ENCODE data around the gene FOXE1.

Gene FOXE1

DNA sequence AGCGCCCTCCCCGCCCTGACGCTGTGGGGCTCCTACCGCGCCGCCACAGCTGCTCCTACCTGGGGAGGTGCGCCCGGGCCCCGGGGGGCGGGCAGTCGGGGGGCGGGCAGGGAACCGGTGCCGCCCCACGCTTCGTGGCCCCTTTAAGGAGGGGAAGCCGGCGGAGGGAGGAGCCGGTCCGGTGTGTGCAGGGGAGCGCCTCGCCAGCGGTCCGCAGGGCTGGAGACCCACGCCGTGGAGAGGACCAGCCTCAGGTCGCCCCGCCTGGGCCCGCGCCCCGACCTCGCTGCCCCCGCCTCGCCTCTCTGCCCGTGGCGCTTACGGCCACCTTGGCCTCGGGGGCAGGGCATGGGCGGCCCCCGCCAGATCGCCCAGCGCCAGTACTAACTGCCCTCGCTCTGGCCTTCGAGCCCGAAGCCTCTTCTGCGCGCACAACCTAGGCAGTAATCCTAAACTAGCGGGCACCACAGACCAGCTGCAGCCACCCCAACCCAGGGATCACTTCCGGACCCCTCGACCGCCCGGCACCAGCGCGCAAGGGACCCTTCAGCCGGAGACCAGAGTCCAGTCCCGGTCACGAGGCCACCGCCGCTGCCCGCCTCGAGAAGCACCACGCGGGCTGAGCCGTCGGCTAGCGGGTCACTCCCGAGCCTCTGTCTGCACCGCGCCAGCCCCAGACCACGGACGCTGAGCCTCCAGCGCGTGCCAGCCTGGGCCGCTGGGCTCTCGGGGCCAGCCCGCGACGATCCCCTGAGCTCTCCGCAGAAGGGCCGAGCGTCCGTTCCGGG lies at the start of gene FOXE1:
Gene FOXE1, plus strand, starts transcription at position 171 of the 788 bp plus-strand sequence. CDS start 689 bp downstream, outside the sequence.
- DNase-seq (ENCODE audit: extremely low spot score): no peak
- ChIA-PET CTCF (interaction anchor here (1.1 kb wide), 1 partner anchor 8 kb away, joined by 4 read pairs; no protein-coding TSS in a partner anchor), POLR2A (no interaction called here)
- TF ChIP-seq, protein P1, sequence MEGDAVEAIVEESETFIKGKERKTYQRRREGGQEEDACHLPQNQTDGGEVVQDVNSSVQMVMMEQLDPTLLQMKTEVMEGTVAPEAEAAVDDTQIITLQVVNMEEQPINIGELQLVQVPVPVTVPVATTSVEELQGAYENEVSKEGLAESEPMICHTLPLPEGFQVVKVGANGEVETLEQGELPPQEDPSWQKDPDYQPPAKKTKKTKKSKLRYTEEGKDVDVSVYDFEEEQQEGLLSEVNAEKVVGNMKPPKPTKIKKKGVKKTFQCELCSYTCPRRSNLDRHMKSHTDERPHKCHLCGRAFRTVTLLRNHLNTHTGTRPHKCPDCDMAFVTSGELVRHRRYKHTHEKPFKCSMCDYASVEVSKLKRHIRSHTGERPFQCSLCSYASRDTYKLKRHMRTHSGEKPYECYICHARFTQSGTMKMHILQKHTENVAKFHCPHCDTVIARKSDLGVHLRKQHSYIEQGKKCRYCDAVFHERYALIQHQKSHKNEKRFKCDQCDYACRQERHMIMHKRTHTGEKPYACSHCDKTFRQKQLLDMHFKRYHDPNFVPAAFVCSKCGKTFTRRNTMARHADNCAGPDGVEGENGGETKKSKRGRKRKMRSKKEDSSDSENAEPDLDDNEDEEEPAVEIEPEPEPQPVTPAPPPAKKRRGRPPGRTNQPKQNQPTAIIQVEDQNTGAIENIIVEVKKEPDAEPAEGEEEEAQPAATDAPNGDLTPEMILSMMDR (IDR thresholded peaks at IDR 0.05; ENCODE audit: control extremely low read depth, extremely low read depth, low read depth, missing control alignments): no peak

DNA sequence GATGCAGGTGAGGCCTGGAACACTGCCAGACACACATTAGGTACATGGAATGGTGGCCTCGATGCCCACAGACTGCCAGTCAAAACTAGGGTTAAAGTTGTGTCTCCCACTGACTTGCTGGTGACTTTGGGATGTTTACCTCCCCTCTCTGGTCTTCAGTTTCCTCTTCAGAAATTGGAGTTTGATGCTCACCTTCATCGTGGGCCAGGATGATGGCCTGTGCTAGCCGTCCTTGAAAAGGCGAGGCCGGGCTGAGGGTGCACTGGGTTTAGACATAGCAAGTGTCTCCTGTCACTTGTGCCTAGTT lies 49.0 kb upstream of the FOXE1 start:
- ChIA-PET CTCF (interaction anchor here (1.2 to 1.6 kb wide), 2 partner anchors 10 to 86 kb away, joined by 3 read pairs; no protein-coding TSS in a partner anchor), POLR2A (no interaction called here)
- TF ChIP-seq, protein P1 (IDR thresholded peaks at IDR 0.05; ENCODE audit: control extremely low read depth, extremely low read depth, low read depth, missing control alignments): no peak
- DNase-seq (ENCODE audit: extremely low spot score): no peak

DNA sequence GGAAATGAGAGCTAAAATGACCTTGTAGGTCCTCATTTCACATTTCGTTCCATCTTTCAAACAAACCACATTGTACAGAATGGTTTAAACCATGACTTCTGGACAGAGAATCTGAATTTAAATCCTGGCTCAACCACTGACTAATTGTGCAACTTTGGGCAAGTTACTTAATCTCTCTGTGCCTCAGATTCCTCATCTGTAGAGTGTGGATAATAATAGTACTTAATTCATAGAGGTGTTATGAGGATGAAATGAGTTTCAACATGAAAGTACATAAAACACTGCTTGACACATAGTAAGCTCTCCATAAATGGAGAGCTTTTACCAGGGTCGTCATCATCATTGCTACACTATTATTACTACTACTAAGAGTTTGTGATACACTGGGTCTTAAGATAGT lies 46.3 kb upstream of the FOXE1 start:
- DNase-seq (ENCODE audit: extremely low spot score): no peak
- ChIA-PET POLR2A (no interaction called here), CTCF (interaction anchor here (1.6 kb wide), 1 partner anchor 13 kb away, joined by 5 read pairs; no protein-coding TSS in a partner anchor)
- TF ChIP-seq, protein P1 (IDR thresholded peaks at IDR 0.05; ENCODE audit: control extremely low read depth, extremely low read depth, low read depth, missing control alignments): no peak

DNA sequence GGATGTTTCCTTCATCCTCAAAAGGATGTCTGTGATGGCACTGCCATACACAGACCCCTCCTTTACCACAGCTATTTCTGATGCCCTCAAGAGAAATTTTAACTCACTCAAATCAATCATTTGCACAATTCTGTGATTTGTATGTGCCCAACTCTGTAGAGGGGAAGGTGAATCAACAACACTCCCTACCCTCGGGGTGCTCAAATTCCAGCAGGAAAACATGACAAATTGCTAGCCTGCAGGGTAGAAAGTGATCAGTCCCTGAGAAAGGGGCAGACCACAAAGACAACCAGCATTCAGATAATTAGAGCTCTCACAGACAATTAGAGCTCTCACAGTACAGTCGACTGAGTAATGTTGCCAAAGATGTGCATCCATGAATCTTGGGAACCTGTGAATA lies 45.3 kb upstream of the FOXE1 start:
- POLR2A ChIA-PET: no interaction called here
- TF ChIP-seq, protein P1 (IDR thresholded peaks at IDR 0.05; ENCODE audit: control extremely low read depth, extremely low read depth, low read depth, missing control alignments): no peak
- no peak for DNase-seq (ENCODE audit: extremely low spot score)
- CTCF ChIA-PET: interaction anchor here (1.6 kb wide), 1 partner anchor 12 kb away, joined by 5 read pairs; no protein-coding TSS in a partner anchor

DNA sequence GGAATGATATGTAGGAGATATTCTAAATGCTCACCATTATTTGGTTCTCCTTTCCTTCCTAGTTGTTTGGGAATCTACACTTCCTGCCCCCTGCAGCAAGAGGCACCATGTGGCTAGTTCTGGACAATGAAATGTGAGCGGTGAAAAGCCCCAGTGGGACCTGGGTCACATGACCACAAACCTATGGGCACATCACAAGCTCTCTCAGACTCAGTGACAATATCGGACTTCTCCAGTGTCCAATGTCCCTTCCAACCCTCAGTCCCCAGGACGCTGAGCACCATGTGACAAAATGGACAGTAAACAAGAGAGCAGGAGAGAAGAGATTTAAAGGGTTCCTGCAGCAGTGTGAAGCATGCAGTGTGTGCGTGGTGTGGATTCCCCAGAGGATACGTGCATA lies 44.6 kb upstream of the FOXE1 start:
- POLR2A ChIA-PET: no interaction called here
- no peak for DNase-seq (ENCODE audit: extremely low spot score)

DNA sequence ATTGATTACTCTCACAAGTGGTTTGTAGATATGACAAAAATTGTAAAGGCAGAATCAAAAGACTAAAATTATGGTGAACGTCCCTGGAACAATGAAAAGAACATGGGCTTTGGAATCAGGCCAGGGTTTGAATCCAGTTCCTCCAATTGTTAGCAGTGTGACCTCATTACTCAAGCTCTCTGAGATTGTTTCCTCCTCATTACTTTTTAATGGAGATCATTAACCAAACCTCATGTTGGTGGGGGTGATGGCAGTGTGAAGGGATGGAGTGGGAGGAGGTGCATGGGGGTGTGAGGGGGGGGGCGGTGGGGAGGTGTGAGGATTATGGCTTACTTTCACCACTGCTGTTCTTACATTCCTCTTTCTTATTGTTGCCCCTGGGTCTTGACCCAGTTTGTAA lies 44.1 kb upstream of the FOXE1 start:
- no peak for DNase-seq (ENCODE audit: extremely low spot score)
- TF ChIP-seq, protein P1 (IDR thresholded peaks at IDR 0.05; ENCODE audit: control extremely low read depth, extremely low read depth, low read depth, missing control alignments): no peak
- POLR2A ChIA-PET: no interaction called here
- CTCF ChIA-PET: no interaction called here

More for the DNA sequence above, 44.6 kb upstream of the FOXE1 start:
- TF ChIP-seq, protein P1 (IDR thresholded peaks at IDR 0.05; ENCODE audit: control extremely low read depth, extremely low read depth, low read depth, missing control alignments): no peak
- CTCF ChIA-PET: interaction anchor here (1.6 kb wide), 1 partner anchor 11 kb away, joined by 5 read pairs; no protein-coding TSS in a partner anchor

All from GM10248 (cell line).